ENCODE measurements around the gene ADAMTS17. TPM values are rescaled to one million over a fixed set of nuclear protein-coding genes. Genes with fewer than 3 reads are reported as not detected.

Gene ADAMTS17
- total RNA-seq, 1 experiment from 2014 or later = 4.2 TPM

- no TSS peak for BruUV-seq (replicated peaks)
- no peak overlapping the region for H3K4me2 ChIP-seq (ENCODE audit: low read length)
- no peak overlapping the region for H3K27ac ChIP-seq (ENCODE audit: low read depth, low read length)
- H3K9me3 ChIP-seq (ENCODE audit: control insufficient read depth in 1 of 2, insufficient read depth in 1 of 2, low read depth in 1 of 2, low read length in 2 of 2) = no peaks in the 10 kb centered on the region
- H3K4me1 ChIP-seq (ENCODE audit: control insufficient read depth in 1 of 2, insufficient read depth in 2 of 2, low read length in 2 of 2) = no peaks in the 10 kb centered on the region
- no peak for ATAC-seq
- DNase-seq (ENCODE audit: low read depth, low spot score) = no peak
- TF ChIP-seq ATF3 (IDR thresholded peaks at IDR 0.05) (no peak), FOSL1 (IDR thresholded peaks at IDR 0.05; ENCODE audit: low read depth) (no peak)
- no peak overlapping the region for H3K4me3 ChIP-seq (replicated peaks in 1 of 2; ENCODE audit: low read depth in 1 of 2, low read length in 2 of 2)
- H2AFZ ChIP-seq (ENCODE audit: low read depth, low read length, poor library complexity, severe bottlenecking) = no peak overlapping the region
- CTCF ChIA-PET = no interaction called here
- no peaks in the 10 kb centered on the region for H3K36me3 ChIP-seq (ENCODE audit: control insufficient read depth in 1 of 2, insufficient read depth in 2 of 2, low read length in 2 of 2)
- no peaks in the 10 kb centered on the region for H3K27me3 ChIP-seq (ENCODE audit: insufficient read depth, low read length)
- no peak overlapping the region for H3K9ac ChIP-seq (ENCODE audit: low read length)
- H3K79me2 ChIP-seq (ENCODE audit: insufficient read depth, low read length) = no peaks in the 10 kb centered on the region
- POLR2A ChIA-PET = no interaction called here
- intact Hi-C loops (cut with micrococcal nuclease) = no loop called here
- no peaks in the 10 kb centered on the region for H4K20me1 ChIP-seq (ENCODE audit: insufficient read depth)
- RAD21 ChIA-PET (ENCODE audit: low non-redundant PET in 1 of 2, low total read pairs in 2 of 2, uncharacterized antibody in 2 of 2, unreplicated experiment in 2 of 2) = no interaction called here
- H3K9me2 ChIP-seq (ENCODE audit: insufficient read depth) = no peaks in the 10 kb centered on the region
Measured at GRCh38 chr15:99989095-99989494, 352.7 kb downstream of the ADAMTS17 start.

GRCh38 chr15:99987701-99988100, 354.1 kb downstream of the ADAMTS17 start:
- CTCF ChIA-PET = no interaction called here
- no peak overlapping the region for H3K27ac ChIP-seq (ENCODE audit: low read depth, low read length)
- no peak overlapping the region for H2AFZ ChIP-seq (ENCODE audit: low read depth, low read length, poor library complexity, severe bottlenecking)
- DNase-seq (ENCODE audit: low read depth, low spot score) = no peak
- RAD21 ChIA-PET (ENCODE audit: low non-redundant PET in 1 of 2, low total read pairs in 2 of 2, uncharacterized antibody in 2 of 2, unreplicated experiment in 2 of 2) = no interaction called here
- no peaks in the 10 kb centered on the region for H3K36me3 ChIP-seq (ENCODE audit: control insufficient read depth in 1 of 2, insufficient read depth in 2 of 2, low read length in 2 of 2)
- no TSS peak for BruUV-seq (replicated peaks)
- no peak overlapping the region for H3K9ac ChIP-seq (ENCODE audit: low read length)
- ATAC-seq = no peak
- TF ChIP-seq CEBPB (IDR thresholded peaks at IDR 0.05; ENCODE audit: low read depth) (no peak), EZH2phosphoT487 (IDR thresholded peaks at IDR 0.05; ENCODE audit: borderline replicate concordance) (no peak), SRF (IDR thresholded peaks at IDR 0.05; ENCODE audit: low read depth) (no peak), ZFX (IDR thresholded peaks at IDR 0.05) (no peak), SIN3A (IDR thresholded peaks at IDR 0.05; ENCODE audit: low read depth) (no peak)
- TF ChIP-seq, protein P1, sequence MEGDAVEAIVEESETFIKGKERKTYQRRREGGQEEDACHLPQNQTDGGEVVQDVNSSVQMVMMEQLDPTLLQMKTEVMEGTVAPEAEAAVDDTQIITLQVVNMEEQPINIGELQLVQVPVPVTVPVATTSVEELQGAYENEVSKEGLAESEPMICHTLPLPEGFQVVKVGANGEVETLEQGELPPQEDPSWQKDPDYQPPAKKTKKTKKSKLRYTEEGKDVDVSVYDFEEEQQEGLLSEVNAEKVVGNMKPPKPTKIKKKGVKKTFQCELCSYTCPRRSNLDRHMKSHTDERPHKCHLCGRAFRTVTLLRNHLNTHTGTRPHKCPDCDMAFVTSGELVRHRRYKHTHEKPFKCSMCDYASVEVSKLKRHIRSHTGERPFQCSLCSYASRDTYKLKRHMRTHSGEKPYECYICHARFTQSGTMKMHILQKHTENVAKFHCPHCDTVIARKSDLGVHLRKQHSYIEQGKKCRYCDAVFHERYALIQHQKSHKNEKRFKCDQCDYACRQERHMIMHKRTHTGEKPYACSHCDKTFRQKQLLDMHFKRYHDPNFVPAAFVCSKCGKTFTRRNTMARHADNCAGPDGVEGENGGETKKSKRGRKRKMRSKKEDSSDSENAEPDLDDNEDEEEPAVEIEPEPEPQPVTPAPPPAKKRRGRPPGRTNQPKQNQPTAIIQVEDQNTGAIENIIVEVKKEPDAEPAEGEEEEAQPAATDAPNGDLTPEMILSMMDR (IDR thresholded peaks at IDR 0.05 in 2 of 3, conservative IDR thresholded peaks at IDR 0.05 in 1 of 3; ENCODE audit: borderline replicate concordance in 1 of 3, insufficient read depth in 1 of 3, low read depth in 2 of 3, low read length in 2 of 3) = no peak
- no peaks in the 10 kb centered on the region for H3K79me2 ChIP-seq (ENCODE audit: insufficient read depth, low read length)
- no peaks in the 10 kb centered on the region for H3K9me2 ChIP-seq (ENCODE audit: insufficient read depth)
- no peaks in the 10 kb centered on the region for H3K27me3 ChIP-seq (ENCODE audit: insufficient read depth, low read length)
- POLR2A ChIA-PET = no interaction called here
- H3K4me1 ChIP-seq (ENCODE audit: control insufficient read depth in 1 of 2, insufficient read depth in 2 of 2, low read length in 2 of 2) = no peaks in the 10 kb centered on the region
- no peaks in the 10 kb centered on the region for H3K9me3 ChIP-seq (ENCODE audit: control insufficient read depth in 1 of 2, insufficient read depth in 1 of 2, low read depth in 1 of 2, low read length in 2 of 2)
- H4K20me1 ChIP-seq (ENCODE audit: insufficient read depth) = no peaks in the 10 kb centered on the region
- no peak overlapping the region for H3K4me3 ChIP-seq (replicated peaks in 1 of 2; ENCODE audit: low read depth in 1 of 2, low read length in 2 of 2)
- H3K4me2 ChIP-seq (ENCODE audit: low read length) = no peak overlapping the region
- intact Hi-C loops (cut with micrococcal nuclease) = no loop called here

Measured in HCT116 (cell line).